ENCODE data around the gene HMGXB3. TPM values are rescaled to one million over a fixed set of nuclear protein-coding genes. Genes with fewer than 3 reads are reported as not detected.
A peak's percentile ranks its signal among the peaks of the same experiment; 100 is the strongest.
"Not testable (repeated sequence)": the region's sequence is repeated elsewhere in the genome, so short reads cannot be mapped to it uniquely, and the experiment has no call there.

HMGXB3 gene
- total RNA-seq, 2 donors from 2014 or later, result 31.9 to 40.8 TPM

DNA sequence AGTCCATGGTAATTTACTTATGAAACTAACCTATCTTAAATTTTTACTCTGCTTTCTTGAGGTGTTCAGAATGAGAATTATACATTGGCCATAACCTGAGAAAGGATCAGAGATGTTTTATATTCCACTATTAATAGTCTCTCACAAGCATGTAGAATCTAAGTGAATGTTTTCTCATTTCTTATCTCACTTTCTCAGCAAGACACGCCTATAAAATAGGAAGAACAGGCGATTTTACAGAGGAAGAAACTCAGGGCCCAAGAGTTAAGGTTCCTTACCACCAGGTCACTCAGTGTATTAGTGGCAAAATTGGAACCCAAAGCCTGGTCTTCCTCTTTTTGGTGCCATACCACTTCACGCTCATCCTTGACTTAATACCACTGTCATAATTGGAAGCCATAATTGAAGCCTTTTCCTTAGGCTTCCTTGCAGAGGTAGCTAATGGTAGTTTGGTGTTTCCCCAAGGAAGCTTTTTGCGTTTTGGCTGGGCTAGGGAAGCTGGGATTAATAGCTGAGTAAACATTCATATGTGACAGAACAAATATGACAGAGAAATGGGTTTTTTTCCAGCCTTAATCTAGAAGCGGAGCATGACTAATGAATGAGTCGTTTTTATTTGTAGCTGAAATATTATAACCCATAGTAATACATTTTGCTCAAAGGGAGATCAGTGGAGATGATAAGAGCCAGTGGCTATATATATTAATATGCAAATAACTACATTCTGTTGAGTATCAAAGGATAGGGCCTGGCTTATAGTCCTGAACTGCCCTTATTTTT is 16.9 kb downstream of the HMGXB3 start:
- Mint-ChIP-seq H3K27ac (no peak overlapping the region), H3K36me3 (ENCODE audit: low read depth) (peaks cover 22% of the 10 kb centered on the region), H3K4me3 (no peak overlapping the region), H3K4me1 (peaks cover 3% of the 10 kb centered on the region), H3K27me3 (no peaks in the 10 kb centered on the region)
- DNase-seq (no peak), ATAC-seq (no peak)
- peaks cover 3% of the 10 kb centered on the region for H3K9me3 ChIP-seq (ENCODE audit: control insufficient read depth, low read length, poor library complexity, severe bottlenecking)

DNA sequence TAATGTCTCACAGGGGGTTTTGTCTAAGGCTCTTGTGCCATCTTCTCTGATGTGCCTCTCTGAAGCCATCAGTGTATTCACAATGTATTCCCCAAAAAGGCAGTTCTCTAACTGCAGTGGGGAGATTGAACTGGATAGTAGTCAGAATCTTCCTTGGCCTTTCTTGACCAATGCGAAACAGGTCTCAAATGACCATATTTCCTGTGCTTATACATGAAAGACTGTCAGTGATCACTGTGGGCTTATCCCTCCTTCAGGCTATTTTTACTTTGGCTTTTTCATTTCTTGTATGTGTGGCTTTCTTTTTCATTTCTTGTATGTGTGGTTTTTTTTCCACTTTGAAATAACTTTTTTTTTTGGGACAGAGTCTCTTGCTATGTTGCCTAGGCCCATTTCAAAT is 19.7 kb downstream of the HMGXB3 start:
- no peaks in the 10 kb centered on the region for H3K9me3 ChIP-seq (ENCODE audit: control insufficient read depth, low read length, poor library complexity, severe bottlenecking)
- Mint-ChIP-seq H3K27me3 (no peaks in the 10 kb centered on the region), H3K4me3 (no peak overlapping the region), H3K27ac (peak overlapping the region; percentile 37), H3K36me3 (ENCODE audit: low read depth) (peaks cover 16% of the 10 kb centered on the region), H3K4me1 (peaks cover 3% of the 10 kb centered on the region)
- no peak for ATAC-seq
- no peak for DNase-seq

DNA sequence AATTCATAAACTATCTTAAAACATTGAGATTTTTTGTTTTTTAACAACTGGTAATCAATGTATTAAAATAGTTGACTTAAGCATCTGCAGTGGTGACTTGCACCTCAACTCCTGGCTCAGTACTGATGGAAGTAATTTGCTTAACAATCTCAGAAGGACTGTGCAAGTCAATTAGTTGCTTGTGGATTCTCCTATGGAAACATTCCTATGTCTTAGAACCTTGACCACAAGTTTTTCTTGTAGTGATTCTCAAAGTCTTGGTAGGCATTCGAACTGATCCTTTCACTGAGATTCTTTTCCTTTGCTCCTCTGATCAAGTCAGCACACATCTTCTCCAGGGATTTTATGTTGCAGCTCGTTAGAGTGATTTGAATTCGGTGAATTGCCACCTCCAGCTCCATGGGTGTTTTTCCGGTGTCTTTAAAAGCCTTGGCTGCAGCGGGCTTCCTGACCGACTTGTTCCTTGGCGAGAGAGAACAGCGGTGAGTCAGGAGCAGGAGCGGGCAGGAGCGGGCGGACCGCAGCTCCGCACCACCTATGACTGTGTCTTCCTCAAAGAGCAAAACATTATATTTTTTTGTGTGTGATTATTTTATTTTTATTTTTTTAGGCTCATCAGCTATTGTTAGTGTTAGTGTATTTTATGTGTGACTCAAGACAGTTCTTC is 21.1 kb downstream of the HMGXB3 start:
- H3K4me1 Mint-ChIP-seq, result peaks cover 5% of the 10 kb centered on the region
- no peaks in the 10 kb centered on the region for H3K27me3 Mint-ChIP-seq
- H3K4me3 Mint-ChIP-seq, result no peak overlapping the region
- no peaks in the 10 kb centered on the region for H3K9me3 ChIP-seq (ENCODE audit: control insufficient read depth, low read length, poor library complexity, severe bottlenecking)
- peaks cover 13% of the 10 kb centered on the region for H3K36me3 Mint-ChIP-seq (ENCODE audit: low read depth)
- no peak for ATAC-seq
- DNase-seq, result no peak
- H3K27ac Mint-ChIP-seq, result peak overlapping the region; percentile 56

DNA sequence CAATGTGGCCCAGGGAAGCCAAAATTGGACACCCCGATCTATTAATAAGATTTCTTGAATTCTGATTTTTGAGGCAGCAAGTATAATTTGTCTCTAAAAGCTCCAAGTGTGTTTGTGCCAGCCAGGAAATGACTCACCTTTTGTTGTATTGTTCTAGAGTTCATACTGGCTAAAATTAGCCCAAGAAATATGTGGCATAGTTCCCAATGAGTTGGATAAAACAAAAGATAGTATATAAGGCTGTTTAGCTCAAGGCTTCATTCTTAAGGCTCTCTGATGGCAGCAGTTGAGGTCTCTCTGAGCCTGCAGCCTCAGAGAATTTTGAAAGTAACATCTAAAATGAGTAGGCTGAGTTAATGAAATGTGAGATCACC is 21.6 kb downstream of the HMGXB3 start:
- Mint-ChIP-seq H3K36me3 (ENCODE audit: low read depth) (peaks cover 13% of the 10 kb centered on the region), H3K4me1 (peaks cover 5% of the 10 kb centered on the region), H3K4me3 (no peak overlapping the region), H3K27me3 (no peaks in the 10 kb centered on the region), H3K27ac (peak overlapping the region; percentile 56)
- ATAC-seq (no peak), DNase-seq (no peak)
- H3K9me3 ChIP-seq (ENCODE audit: control insufficient read depth, low read length, poor library complexity, severe bottlenecking), result no peaks in the 10 kb centered on the region

DNA sequence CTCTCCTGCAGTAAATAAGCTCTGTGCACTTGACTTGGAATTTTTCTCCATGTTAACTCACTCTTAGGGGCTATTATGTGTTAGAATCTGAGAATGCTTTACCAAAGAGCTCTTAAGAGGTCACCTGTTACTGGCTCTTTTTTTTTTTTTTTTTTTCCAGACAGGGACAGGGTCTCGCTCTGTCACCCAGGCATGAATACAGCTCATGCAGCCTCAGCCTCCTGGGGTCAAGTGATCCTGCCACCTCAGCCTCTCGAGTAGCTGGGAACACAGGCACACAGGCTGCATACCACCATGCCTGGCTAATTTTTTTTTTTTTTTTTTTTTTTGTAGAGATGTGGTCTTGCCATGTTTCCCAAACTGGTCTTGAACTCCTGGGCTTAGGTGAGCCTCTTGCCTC is 22.1 kb downstream of the HMGXB3 start:
- Mint-ChIP-seq H3K36me3 (ENCODE audit: low read depth) (peaks cover 13% of the 10 kb centered on the region), H3K27ac (no peak overlapping the region), H3K4me1 (peaks cover 5% of the 10 kb centered on the region), H3K27me3 (no peaks in the 10 kb centered on the region), H3K4me3 (no peak overlapping the region)
- DNase-seq (no peak), ATAC-seq (no peak)
- H3K9me3 ChIP-seq (ENCODE audit: control insufficient read depth, low read length, poor library complexity, severe bottlenecking), result no peaks in the 10 kb centered on the region

DNA sequence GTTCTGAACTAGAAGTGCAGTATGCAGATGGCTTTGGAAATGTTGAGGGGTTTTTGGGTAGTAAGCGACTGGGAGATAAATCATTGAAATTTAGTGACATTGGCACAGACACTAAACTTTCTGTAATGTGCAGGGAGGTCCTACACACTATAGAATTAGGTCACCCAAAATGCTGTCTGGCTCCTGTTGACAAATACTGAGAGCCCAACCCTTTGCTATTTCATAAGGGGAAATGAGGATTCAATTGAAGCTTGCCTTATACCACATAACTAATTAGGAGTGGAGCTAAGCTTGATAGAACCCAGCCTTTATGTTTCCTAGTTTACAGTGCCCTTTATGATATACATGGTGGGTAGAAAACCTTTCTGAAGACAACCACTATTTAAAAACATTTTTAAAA is 22.6 kb downstream of the HMGXB3 start:
- H3K27me3 Mint-ChIP-seq, result no peaks in the 10 kb centered on the region
- H3K36me3 Mint-ChIP-seq (ENCODE audit: low read depth), result peaks cover 17% of the 10 kb centered on the region

DNA sequence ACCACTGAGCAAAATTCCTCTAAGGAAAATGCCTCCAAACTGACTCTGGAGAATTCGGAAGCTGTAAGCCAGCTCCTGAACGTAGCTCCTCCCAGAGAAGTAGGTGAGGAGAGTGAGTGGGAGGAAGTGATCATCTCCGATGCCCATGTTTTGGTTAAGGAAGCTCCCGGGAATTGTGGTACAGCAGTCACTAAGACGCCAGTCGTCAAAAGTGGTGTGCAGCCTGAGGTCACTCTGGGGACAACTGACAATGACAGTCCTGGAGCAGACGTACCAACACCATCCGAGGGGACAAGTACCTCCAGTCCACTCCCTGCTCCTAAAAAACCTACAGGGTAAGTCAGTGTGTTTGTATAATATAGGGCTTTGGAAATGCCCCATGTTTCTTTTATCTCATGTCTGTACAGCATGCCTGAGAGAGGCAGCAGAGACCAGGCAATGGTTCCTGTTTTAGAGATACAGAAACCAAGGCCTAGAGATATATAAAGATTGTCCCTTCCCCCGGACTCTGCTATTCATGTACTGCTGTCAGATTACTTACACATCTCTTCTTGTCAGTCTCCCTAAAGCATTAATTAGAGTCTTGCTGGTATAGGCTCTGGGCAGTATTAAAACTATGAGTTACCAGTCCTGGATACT is 23.9 kb downstream of the HMGXB3 start:
- DNase-seq (no peak), ATAC-seq (no peak)
- peaks cover 8% of the 10 kb centered on the region for H3K4me1 Mint-ChIP-seq

More for the DNA sequence above, 22.6 kb downstream of the HMGXB3 start:
- DNase-seq (no peak), ATAC-seq (no peak)
- peaks cover 8% of the 10 kb centered on the region for H3K4me1 Mint-ChIP-seq
- H3K4me3 Mint-ChIP-seq, result no peak overlapping the region
- no peak overlapping the region for H3K27ac Mint-ChIP-seq
- no peaks in the 10 kb centered on the region for H3K9me3 ChIP-seq (ENCODE audit: control insufficient read depth, low read length, poor library complexity, severe bottlenecking)

DNA sequence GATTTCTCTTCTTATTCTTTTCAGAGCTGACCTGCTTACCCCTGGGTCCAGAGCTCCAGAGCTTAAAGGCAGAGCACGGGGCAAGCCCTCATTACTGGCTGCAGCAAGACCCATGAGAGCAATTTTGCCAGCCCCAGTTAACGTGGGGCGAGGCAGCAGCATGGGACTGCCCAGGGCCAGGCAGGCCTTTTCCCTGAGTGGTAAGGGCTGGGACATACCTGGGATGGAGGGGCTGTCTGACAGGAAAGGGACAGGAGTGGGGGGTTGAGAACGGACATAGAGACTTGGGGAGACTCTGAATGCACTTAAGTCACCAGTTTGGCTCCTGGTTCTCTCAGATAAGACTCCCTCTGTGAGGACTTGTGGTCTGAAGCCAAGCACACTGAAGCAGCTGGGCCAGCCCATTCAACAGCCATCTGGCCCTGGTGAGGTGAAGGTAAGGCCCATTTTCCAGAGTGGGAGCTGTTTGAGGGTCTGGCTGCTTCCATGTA is 26.2 kb downstream of the HMGXB3 start:
- peaks cover 5% of the 10 kb centered on the region for H3K4me1 Mint-ChIP-seq
- H3K36me3 Mint-ChIP-seq (ENCODE audit: low read depth), result peaks cover 12% of the 10 kb centered on the region
- no peaks in the 10 kb centered on the region for H3K9me3 ChIP-seq (ENCODE audit: control insufficient read depth, low read length, poor library complexity, severe bottlenecking)
- no peak for ATAC-seq
- no peak overlapping the region for H3K27ac Mint-ChIP-seq
- DNase-seq, result no peak
- no peak overlapping the region for H3K4me3 Mint-ChIP-seq
- no peaks in the 10 kb centered on the region for H3K27me3 Mint-ChIP-seq

More for the DNA sequence above, 23.9 kb downstream of the HMGXB3 start:
- H3K27me3 Mint-ChIP-seq, result no peaks in the 10 kb centered on the region
- no peaks in the 10 kb centered on the region for H3K9me3 ChIP-seq (ENCODE audit: control insufficient read depth, low read length, poor library complexity, severe bottlenecking)
- H3K4me3 Mint-ChIP-seq, result no peak overlapping the region
- peaks cover 13% of the 10 kb centered on the region for H3K36me3 Mint-ChIP-seq (ENCODE audit: low read depth)
- no peak overlapping the region for H3K27ac Mint-ChIP-seq

DNA sequence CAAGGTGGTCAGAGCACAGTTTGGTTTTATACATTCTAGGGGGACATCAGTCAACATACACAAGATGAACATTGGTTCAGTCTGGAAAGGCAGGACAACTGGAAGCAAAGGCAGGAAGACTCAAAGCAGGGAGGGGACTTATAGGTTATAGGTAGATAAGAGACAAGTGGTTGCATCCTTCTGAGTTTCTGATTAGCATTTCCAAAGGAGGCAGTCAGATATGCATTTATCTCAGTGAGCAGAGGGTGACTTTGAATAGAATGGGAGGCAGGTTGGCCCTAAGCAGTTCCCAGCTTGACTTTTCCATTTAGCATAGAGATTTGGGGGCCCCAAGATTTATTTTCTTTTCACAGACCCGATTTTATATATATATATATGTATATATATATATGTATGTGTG is 27.5 kb downstream of the HMGXB3 start:
- ATAC-seq; H3K36me3 Mint-ChIP-seq (ENCODE audit: low read depth); DNase-seq; H3K4me1 Mint-ChIP-seq; H3K9me3 ChIP-seq (ENCODE audit: control insufficient read depth, low read length, poor library complexity, severe bottlenecking); H3K27ac Mint-ChIP-seq; H3K27me3 Mint-ChIP-seq: not testable (repeated sequence)
- peak overlapping the region; percentile 55 for H3K4me3 Mint-ChIP-seq

DNA sequence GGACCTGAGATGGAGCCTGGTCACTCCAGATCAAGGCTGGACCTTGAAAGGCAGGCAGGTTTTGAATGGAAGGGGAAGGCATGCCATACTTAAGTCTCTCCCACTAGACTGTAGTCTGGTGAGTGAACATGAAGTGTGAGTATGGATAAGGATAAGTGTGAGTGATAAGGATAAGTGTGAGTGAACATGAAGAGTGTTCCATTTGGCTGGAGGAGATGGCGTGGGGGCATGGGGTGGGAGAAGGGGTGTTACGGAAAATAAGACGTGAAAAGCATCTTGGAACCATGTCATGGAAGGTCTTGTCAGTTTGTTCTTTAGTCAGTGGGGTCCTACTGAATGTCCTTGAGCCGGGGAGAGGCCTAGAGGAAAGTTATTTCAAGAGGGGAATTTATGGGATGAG is 32.8 kb downstream of the HMGXB3 start:
- DNase-seq, result no peak
- H3K9me3 ChIP-seq (ENCODE audit: control insufficient read depth, low read length, poor library complexity, severe bottlenecking), result no peaks in the 10 kb centered on the region
- H3K4me3 Mint-ChIP-seq, result peak overlapping the region; percentile 59
- peaks cover 14% of the 10 kb centered on the region for H3K36me3 Mint-ChIP-seq (ENCODE audit: low read depth)
- H3K27ac Mint-ChIP-seq, result no peak overlapping the region
- ATAC-seq, result no peak
- H3K4me1 Mint-ChIP-seq, result peaks cover 2% of the 10 kb centered on the region
- no peaks in the 10 kb centered on the region for H3K27me3 Mint-ChIP-seq

DNA sequence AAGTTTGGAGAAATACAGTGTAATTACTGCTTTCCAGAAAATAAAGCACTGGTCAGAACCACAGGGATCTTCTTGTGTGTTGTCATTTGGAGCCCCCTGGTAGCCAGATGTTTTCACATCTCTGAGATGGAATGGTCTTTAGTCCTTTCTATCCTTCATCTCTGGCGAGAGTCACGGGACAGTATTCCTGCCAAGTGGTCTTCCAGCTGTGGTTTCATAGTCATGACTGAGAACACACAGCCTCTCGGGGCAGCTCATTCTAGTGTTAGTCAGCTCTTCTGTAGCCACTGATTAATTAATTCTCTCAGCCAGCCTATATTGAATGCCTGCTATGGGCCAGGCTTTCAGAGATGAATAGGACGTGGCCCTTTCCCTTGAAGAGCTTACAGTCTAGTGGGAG is 34.1 kb downstream of the HMGXB3 start:
- no peaks in the 10 kb centered on the region for H3K9me3 ChIP-seq (ENCODE audit: control insufficient read depth, low read length, poor library complexity, severe bottlenecking)
- H3K27ac Mint-ChIP-seq, result peak overlapping the region; percentile 65
- no peak overlapping the region for H3K4me3 Mint-ChIP-seq
- DNase-seq (no peak), ATAC-seq (no peak)
- peaks cover 17% of the 10 kb centered on the region for H3K36me3 Mint-ChIP-seq (ENCODE audit: low read depth)
- peaks cover 4% of the 10 kb centered on the region for H3K4me1 Mint-ChIP-seq
- no peaks in the 10 kb centered on the region for H3K27me3 Mint-ChIP-seq

DNA sequence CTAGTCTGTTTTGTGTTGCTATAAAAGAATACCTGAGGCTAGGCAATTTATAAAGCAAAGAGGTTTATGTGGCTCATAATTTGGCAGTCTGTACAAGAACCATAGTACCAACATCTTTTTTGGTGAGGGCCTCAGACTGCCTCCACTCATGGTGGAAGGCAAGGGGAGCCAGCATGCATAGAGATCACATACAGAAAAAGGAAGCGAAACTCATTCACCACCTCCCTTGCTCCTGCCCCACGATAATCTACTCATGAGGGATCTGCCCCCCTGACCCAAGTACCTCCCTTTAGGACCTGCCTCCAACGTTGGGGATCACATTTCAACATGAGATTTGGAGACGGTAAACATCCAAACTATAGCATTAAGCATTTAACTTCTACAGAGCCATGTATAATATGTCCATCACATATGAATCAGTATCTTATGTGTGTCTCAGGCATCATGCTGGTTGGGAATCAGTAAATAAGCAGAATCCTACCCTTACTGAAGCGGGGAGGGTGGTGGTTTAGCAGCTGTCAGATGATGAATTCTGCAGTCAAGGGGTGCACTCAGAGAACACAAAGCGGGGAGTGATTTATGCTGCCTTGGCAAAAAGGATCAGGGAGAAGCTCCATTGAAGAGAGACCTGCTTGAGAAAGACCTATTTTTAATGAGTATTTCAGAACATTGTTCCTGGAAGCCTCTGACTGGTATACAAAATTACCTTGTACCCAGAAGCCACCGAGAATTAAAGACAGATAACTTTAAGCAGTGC is 34.8 kb downstream of the HMGXB3 start:
- H3K27me3 Mint-ChIP-seq, result no peaks in the 10 kb centered on the region
- H3K27ac Mint-ChIP-seq, result peak overlapping the region; percentile 65
- no peaks in the 10 kb centered on the region for H3K9me3 ChIP-seq (ENCODE audit: control insufficient read depth, low read length, poor library complexity, severe bottlenecking)
- no peak overlapping the region for H3K4me3 Mint-ChIP-seq
- H3K36me3 Mint-ChIP-seq (ENCODE audit: low read depth), result peaks cover 17% of the 10 kb centered on the region
- DNase-seq (no peak), ATAC-seq (no peak)
- H3K4me1 Mint-ChIP-seq, result peaks cover 4% of the 10 kb centered on the region

DNA sequence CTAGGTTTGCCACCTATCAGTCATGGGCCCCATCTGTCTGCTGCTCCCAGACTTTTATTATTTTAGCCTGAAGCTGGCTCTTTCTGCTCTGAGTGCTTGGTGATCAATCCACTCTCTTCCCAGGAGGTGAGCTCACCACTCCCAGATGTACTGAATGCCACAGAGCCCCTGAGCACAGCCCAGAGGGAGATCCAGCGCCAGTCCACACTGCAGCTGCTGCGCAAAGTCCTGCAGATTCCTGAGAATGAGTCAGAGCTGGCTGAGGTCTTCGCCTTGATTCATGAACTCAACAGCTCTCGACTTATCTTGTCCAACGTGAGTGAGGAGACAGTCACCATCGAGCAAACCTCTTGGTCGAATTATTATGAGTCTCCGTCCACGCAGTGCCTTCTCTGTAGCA is 36.0 kb downstream of the HMGXB3 start:
- ATAC-seq (no peak), DNase-seq (no peak)
- Mint-ChIP-seq H3K4me1 (peaks cover 6% of the 10 kb centered on the region), H3K36me3 (ENCODE audit: low read depth) (peaks cover 17% of the 10 kb centered on the region), H3K4me3 (no peak overlapping the region), H3K27ac (no peak overlapping the region), H3K27me3 (no peaks in the 10 kb centered on the region)
- H3K9me3 ChIP-seq (ENCODE audit: control insufficient read depth, low read length, poor library complexity, severe bottlenecking), result no peaks in the 10 kb centered on the region
